ENCODE results near the gene EFCAB11.

DNA sequence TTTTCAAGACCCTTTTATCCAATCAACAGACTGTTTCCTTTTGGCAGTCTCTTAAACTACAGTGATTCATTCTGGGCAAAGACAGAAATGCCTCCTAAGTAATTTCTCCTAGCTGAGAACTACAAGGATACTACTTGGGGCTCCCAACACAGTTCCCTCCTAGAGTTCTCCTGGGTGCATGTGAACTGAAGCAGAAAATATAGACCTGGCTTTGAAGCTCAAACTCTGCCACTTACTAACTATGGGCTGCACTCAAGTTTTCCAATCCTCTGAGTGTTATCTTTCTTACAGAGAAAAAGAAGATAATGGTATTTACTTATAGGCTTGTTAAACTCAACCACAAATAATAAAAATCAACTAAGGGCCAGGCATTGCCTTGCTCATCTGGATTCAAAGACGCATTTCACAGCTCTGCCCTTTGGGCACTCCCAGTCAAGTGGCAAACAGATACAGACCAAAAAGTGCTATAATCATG is 97.6 kb downstream of the EFCAB11 start:
- TF ChIP-seq, protein P1, sequence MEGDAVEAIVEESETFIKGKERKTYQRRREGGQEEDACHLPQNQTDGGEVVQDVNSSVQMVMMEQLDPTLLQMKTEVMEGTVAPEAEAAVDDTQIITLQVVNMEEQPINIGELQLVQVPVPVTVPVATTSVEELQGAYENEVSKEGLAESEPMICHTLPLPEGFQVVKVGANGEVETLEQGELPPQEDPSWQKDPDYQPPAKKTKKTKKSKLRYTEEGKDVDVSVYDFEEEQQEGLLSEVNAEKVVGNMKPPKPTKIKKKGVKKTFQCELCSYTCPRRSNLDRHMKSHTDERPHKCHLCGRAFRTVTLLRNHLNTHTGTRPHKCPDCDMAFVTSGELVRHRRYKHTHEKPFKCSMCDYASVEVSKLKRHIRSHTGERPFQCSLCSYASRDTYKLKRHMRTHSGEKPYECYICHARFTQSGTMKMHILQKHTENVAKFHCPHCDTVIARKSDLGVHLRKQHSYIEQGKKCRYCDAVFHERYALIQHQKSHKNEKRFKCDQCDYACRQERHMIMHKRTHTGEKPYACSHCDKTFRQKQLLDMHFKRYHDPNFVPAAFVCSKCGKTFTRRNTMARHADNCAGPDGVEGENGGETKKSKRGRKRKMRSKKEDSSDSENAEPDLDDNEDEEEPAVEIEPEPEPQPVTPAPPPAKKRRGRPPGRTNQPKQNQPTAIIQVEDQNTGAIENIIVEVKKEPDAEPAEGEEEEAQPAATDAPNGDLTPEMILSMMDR (IDR thresholded peaks at IDR 0.05; ENCODE audit: low read length) = no peak
- TF ChIP-seq EZH2 (IDR thresholded peaks at IDR 0.05; ENCODE audit: borderline replicate concordance, low read length) = no peak
